ENCODE data around the gene BTRC.
"Not testable (repeated sequence)": the region's sequence is repeated elsewhere in the genome, so short reads cannot be mapped to it uniquely, and the experiment has no call there.

BTRC gene

DNA sequence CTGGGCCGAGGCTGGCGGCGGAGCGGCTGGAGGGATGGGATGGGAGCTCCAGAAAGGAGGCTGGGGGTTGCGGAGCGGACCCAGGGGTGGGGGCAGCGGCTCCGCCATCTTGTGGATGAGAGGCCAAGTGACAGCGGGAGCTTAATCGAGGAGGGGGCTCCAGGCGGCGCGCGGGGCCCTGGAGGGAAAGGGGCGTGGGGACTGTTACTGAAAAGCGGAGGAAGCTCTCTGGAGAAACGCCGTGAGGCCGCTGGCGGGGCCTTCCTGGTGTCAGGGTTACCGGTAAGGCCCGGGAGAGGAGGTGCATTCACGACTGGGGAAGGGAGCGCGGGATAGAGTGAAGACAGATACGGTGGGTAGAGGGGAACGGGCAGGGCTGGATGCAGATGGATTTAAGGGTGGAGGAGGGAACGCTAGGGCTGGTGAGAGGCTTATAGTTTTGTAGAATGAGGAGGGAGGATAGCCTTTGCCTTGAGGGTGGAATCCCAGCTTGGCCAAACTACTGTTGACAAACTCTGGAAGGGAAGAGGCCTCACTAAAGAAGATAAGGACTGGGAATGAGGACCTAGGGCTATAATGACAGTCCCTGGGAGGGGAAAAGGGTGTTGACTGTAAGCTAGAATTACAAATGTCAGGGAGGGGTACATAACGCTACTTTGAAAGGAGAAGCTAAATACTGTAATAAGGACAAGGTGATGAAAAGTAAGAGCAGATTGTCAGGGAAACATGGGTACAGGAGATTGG lies 535 bp downstream of the BTRC start:
- H3K27ac ChIP-seq, result peak overlapping the region; percentile 81
- TF ChIP-seq, protein P1, sequence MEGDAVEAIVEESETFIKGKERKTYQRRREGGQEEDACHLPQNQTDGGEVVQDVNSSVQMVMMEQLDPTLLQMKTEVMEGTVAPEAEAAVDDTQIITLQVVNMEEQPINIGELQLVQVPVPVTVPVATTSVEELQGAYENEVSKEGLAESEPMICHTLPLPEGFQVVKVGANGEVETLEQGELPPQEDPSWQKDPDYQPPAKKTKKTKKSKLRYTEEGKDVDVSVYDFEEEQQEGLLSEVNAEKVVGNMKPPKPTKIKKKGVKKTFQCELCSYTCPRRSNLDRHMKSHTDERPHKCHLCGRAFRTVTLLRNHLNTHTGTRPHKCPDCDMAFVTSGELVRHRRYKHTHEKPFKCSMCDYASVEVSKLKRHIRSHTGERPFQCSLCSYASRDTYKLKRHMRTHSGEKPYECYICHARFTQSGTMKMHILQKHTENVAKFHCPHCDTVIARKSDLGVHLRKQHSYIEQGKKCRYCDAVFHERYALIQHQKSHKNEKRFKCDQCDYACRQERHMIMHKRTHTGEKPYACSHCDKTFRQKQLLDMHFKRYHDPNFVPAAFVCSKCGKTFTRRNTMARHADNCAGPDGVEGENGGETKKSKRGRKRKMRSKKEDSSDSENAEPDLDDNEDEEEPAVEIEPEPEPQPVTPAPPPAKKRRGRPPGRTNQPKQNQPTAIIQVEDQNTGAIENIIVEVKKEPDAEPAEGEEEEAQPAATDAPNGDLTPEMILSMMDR (IDR thresholded peaks at IDR 0.05), result no peak
- TF ChIP-seq ZFX (IDR thresholded peaks at IDR 0.05; ENCODE audit: borderline replicate concordance), result no peak

DNA sequence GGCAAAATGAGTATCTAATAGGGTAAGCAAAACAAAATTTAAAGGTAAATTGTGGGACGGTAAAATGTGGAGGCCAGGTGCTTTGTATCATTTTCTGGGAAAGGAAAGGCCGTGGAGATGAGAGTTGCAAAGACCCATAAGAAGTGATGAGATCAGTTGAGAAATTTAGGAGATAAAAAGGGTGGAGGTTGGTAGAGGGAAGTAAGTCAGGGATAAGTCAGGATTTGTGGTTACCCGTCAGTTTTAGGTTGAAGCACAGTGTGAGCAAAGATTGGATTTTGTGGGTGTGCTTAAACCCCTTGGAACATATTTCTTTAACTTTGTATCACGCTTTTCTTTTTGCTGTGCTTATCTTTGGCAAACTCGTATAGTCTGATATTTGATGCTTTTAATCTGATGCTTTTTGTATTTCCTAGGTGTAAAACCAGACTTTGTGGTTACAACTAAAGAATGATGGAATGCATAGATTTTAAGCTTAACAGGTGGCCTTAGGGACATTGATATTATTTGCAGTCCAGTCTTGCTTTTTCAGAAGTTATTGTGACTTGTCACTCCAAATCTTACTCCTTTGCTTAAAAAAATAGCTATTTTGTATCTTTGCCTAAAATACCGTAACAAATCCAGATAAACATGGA lies 1.2 kb downstream of the BTRC start:
- no peak for TF ChIP-seq ZFX (IDR thresholded peaks at IDR 0.05; ENCODE audit: borderline replicate concordance)
- TF ChIP-seq, protein P1 (IDR thresholded peaks at IDR 0.05), result no peak
- H3K27ac ChIP-seq, result peak overlapping the region; percentile 81

DNA sequence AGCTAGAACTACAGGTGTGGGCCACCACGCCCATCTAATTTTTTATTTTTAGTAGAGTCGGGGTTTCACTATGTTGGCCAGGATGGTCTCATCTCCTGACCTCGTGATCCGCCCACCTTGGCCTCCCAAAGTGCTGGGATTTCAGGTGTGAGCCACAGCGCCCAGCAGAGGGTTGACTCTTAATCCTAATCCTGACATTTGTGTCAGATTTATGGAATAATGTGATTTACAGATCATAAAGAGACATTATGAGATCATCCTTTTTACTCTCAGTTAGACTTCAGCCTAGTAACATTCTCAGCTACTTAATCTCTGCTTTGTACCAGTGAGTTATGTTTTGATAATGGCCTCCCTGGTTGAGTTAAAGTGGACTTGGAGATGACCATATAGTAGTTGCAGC lies 2.2 kb downstream of the BTRC start:
- TF ChIP-seq, protein P1 (IDR thresholded peaks at IDR 0.05), result no peak
- no peak for TF ChIP-seq ZFX (IDR thresholded peaks at IDR 0.05; ENCODE audit: borderline replicate concordance)
- H3K27ac ChIP-seq, result no peak overlapping the region

DNA sequence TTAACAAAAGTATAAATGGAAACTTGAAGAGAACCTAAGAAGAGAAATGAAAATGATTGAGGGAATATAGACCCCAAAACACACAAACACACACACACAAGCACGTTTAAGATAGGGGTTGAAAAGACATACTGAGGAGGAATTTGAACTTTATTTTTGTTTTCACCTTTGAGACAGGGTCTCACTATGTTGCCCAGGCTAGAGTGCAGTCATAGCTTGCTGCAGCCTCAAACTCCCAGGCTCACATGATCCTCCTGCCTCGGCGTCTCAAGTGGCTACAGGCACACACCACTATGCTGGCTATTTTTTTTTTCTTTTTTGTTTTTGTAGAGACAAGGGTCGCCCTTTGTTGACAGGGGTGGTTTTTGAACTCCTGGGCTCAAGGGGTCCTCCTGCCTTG lies 4.0 kb downstream of the BTRC start:
- H3K27ac ChIP-seq, result no peak overlapping the region
- TF ChIP-seq, protein P1 (IDR thresholded peaks at IDR 0.05), result no peak

DNA sequence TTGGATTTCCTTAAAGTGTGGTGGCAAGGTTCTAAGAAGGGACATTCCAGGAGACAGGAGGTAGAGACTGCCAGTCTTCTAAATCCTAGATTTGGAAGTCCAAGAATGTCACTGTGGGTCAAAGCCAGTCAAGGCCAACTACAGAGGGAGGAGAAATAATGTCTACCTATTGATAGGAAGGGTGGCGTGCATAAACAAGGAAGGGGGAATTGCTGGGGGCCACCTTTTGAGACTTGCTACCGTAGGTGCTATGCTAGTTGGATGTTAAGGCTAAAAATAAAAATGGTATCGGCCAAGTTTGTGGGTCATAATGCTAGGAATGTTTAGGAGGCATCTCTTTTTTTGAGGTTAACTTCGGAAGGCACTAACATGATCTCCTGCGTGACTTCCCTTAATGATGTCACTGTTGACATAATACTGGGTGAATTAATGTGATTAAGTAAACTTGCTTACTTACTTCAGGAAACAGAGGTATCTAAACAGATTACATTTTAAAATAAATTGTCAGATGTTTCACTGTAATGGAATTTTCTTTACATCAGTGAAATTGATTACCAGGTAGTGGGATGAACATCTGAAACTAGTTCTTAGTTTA lies 4.8 kb downstream of the BTRC start:
- TF ChIP-seq, protein P1 (IDR thresholded peaks at IDR 0.05), result no peak
- TF ChIP-seq ZFX (IDR thresholded peaks at IDR 0.05; ENCODE audit: borderline replicate concordance), result no peak
- no peak overlapping the region for H3K27ac ChIP-seq

DNA sequence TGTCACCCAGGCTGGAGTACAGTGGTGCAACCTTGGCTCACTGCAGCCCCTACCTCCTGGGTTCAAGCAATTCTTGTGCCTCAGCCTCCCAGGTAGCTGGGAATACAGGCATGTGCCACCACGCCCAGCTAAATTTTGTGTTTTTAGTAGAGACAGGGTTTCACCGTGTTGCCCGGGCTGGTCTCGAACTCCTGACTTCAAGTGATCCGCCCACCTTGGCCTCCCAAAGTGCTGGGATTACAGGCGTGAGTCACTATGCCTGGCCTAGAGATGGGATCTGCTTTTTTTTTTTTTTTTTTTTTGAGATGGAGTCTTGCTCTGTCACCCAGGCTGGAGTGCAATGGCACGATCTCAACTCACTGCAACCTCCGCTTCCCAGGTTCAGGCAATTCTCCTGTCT lies 6.1 kb downstream of the BTRC start:
- H3K27ac ChIP-seq, result not testable (repeated sequence)

DNA sequence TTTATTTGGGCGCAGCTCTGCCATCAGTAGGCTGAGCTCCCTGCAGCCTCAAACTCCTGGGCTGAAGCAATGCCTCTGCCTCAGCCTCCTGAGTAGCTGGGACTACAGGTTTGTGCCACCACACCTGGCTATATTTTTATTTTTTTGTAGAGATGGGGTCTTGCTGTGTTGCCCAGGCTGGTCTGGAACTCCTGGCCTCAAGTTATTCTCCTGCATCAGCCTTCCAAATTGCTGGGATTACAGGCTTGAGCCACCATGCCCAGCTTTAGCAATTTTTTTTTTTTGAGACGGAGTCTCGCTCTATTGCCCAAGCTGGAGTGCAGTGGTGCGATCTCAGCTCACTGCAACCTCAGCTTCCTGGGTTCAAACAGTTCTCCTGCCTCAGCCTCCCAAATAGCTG lies 6.9 kb downstream of the BTRC start:
- not testable (repeated sequence) for H3K27ac ChIP-seq

DNA sequence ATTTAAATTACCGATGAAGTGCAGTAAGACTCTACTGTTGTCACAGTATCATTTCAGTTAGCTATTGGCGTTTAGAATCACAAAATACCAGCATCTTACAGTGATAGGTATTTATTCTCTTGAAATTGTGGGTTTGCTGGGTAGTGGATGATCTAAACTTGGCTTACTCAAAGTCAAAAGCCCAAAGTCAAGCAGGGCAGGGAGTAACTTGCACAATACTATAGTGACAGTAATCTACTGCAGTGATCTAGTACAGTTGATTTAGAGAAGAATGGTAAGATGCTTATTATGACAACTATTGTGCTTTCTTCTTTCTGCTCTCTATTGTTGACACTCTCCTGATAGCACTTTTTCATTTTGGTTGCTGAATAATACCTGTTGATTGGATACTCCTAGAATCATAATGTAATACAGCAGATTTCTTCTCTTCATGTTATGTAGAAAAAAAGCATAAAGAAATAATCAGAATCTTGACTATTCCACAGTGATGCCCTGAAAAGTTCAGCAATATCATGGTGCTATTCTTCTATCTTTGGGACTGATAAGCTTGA lies 10.0 kb downstream of the BTRC start:
- no peak for TF ChIP-seq ZFX (IDR thresholded peaks at IDR 0.05; ENCODE audit: borderline replicate concordance)
- TF ChIP-seq, protein P1 (IDR thresholded peaks at IDR 0.05), result no peak
- no peak overlapping the region for H3K27ac ChIP-seq
